Fibroblast of gingiva (primary cell): ENCODE data around the gene DAZL.

Experiments
- DNase-seq: peaks from one replicate; pipeline ENCODE4 v3.0.0-alpha.2; 2011; ENCODE audit warnings: low read depth

DAZL gene

DNA sequence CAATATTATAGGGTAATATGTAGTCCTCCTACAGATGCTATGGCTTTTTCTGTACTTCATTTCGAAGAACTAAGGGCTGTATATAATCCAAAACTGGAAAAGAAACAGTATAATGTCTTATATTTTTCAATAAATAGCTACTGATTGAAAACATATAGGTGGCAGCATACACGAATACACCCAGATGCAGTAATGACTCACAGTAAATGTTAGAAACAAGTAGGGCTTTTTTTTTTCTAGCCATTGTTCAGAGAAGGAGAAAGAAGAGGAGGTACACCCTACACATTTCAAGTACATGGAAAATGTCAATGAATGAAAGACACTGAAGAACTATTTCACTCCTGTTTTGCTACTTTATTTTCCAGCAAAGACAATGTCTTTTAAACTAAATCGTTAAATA lies 9.4 kb downstream of the DAZL start:
- DNase-seq: no peak

DNA sequence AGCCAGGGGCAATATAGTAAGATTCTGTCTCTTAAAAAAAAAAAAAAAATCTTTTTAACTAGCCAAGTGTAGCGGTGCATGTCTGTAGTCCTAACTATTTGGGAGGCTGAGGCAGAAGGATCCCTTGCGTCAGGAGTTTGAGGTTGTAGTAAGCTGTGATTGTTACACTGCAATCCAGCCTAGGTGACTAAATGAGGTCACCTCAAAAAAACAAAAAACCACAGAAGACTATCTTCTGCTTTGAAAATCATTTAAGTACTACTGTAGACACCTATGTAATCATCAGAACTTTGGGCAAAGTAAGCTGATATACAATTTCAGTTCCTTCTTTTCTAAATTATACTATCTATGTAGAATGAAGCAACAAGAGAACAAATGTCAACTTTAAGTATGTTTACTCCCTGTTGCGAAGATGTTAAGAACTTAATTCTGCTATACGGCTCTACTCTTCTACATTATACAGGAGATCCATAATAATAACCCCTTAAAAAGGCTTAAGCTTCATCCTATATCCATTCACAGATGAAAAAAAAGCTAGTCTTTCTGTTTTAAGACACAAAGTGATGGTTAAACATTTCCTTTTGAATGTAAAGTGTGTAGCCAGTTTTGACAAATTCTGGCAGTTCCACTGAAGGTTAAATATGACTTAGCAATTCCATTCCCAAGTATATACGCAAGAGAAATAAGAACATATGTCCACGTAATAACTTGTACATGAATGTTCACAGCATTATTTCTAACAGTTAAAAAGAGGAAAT lies 15.2 kb downstream of the DAZL start:
- no peak for DNase-seq

DNA sequence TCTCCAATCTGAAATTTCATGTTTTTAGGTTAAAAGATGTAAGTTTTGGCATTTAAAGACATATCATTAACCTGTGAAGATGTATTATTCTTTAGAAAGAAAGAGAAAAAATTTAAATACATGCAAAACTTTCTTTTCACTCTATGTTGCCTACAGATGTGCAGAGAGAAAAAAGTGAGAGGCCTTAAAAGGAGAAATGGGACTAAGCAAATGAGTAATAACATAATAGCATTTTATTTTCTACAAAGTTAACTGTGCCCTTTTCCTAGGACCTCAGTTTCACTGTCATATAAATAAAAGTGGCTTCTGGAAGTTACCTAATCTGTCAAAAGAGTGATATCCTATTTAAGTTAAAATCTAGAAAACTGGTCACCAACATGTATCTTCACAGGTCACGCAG lies 16.1 kb downstream of the DAZL start:
- DNase-seq: no peak

DNA sequence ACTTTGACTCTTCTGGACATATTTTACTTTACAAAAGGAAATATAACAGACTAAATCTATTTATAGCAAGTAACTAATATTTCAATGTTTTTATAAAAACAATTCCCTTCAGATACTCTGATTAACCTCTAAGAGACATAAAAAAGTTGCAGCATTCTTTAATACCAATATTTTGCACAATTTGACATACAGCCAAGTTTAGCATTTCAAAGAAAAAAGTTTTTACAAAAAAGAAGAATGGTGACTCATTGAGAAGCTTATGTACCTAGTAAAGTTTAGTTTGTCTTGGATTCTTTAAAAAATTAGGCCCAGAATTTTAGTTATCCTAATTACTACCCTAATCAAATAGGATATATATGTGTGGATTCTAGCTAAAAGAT lies 17.6 kb downstream of the DAZL start:
- peak; percentile 6 for DNase-seq

DNA sequence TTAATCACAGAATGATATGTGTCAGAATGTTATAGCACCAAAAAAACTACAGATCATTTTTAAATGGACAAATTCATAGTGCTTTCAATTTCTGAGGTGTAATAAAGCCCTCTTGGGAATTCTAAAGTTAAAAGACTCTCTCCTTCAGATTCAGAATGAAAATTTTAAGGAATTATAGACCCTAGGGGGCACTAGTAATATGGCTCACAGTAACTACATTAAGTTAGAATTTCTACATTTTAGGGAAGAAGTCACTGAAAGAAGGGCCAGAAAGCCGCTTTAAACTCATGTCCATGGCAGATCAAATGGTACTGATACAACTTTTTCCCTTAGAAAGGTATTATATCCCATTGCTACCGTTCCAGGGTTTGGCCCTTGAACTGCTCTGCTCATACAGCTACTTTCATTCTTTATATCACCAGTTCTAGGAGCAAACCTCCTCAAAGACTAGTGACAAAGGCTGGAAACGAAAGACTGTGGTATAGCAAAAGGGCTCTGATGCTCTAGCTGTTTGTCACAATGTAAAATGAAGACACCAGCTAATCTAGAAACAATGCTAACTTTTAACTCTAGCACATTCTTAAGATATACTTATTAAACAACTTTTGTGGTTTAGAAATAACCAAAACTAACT lies 18.1 kb downstream of the DAZL start:
- DNase-seq: no peak

DNA sequence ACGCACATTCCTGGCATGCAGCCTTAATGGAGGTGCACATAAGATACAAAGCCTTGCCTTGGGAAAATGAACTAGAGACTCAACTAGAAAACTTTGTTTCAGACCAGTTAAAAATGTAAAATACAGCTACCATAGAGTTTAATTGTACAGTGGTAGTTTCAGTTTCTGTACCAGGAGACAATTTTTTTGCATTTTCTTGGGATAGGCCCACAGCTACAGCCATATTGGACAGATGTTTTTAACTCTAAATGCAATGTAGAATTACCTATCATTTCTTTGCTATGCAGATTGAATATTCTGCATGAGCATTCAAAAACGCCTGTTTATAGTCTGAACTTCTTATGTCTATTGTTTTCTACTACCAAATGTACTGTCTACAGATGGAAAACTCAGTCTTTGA lies 20.3 kb downstream of the DAZL start:
- no peak for DNase-seq

DNA sequence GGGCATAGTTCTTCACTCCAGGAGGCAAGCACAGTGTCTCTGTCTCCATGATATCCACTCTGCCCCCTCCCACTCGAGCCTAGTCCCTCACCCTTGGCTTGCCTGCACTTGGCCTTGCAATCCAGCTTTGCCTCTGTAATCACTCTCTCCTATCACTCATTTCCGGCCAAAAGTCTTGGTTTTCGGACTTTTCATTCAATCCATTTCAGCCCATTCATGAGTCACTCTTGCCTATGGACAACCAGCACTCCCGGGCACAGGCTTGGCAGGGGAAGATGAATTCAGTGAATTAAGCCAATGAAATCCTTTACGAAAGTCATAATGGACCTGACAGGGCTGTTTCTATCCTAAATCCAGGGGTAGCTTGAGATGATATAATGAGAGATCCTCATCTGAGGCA lies 21.7 kb downstream of the DAZL start:
- no peak for DNase-seq

DNA sequence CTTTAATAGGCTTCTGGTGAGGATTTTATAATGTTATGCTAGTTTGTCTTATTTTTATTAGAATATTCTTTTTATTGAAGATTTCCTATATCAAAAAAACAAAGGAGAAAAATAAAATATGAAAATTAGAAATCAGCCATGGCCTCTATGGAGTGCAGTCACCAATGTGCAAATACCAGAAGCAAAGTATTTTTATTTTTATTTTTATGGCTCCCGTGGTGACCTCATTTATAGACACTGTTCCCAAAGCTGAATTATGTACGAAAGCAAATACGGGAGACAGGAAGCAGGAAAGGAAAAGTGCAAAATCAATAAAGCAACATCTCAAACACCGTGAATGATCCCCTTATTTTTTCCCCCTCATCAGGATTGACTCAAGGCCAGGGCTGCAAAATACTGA lies 35.1 kb downstream of the DAZL start:
- DNase-seq: no peak

DNA sequence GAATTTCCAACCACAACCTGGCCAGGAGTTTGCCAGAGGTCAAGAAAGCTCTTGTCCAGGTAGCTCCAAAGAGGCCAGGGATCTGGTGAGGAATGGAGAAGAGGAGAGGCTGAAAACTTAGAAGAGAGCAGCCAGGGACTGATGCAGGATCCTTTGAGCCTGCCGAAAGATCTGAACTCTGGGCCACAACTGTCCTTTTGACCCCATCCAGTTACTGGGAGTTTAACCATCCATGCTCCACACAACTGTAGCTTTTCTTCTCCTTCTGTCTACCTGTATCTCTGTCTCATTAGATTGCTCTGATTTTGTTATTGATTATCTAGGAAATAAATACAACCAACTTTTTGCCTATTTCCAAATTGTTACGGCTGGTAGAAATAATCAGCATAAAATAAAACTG lies 36.7 kb downstream of the DAZL start:
- DNase-seq: no peak

DNA sequence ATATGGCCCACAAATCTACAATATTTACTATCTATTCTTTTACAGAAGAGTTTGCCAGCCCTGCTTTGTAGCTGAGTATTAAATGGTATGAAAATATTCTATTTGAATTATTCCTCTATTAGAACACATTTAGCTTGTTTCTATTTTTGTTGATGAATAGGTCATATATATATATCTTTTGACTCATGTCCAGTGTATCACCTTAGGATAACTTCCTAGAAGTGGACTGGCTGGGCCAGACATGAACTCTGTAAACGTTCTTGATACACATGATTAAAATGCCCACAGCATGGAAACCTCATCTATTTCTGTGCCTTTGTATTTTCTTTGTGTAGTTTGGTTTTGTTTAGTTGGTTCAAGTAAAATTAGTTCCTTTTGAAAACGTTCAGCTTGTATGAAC lies 37.1 kb downstream of the DAZL start:
- no peak for DNase-seq

DNA sequence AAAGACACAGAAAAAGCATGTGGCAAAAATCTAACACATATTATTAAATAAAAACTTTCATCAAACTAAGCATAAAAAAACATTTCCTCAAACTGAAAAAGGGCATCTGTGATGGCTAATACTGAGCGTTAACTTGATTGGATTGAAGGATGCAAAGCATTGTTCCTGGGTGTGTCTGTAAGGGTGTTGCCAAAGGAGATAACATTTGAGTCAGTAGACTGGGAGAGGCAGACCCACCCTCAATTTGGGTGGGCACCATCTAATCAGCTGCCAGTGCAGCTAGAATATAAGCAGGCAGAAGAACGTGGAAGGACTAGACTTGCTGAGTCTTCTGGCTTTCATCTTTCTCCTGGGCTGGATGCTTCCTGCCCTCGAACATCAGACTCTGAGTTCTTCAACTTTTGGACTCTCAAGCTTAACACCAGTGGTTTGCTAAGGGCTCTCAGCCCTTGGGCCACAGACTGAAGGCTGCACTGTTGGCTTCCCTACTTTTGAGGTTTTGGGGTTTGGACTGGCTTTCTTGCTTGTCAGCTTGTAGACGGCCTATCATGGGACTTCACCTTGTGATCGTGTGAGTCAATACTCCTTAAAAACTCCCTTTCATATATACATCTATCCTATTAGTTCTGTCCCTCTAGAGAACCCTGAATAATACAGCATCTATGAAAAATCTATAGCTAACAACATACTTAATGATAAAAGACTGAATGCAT lies 45.4 kb downstream of the DAZL start:
- DNase-seq: no peak

DNA sequence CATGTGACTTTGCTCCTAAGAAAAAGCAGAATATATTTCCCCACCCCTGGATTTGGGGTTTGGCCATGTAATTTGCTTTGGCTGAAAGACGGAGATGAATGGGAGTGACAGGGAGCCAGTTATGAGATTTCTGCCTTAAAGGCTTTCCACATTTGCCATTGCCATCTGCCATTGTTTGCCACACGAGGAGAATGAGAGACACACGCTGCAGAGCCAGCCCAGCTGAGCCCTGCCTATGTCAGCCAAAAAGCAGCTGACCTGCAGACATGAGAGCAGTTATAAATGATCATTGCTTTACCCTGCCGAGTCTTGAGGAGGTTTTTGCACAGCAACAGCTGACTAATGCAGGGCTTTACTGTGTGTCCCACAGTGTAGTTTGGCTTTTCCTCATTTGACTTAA lies 51.1 kb downstream of the DAZL start:
- no peak for DNase-seq

DNA sequence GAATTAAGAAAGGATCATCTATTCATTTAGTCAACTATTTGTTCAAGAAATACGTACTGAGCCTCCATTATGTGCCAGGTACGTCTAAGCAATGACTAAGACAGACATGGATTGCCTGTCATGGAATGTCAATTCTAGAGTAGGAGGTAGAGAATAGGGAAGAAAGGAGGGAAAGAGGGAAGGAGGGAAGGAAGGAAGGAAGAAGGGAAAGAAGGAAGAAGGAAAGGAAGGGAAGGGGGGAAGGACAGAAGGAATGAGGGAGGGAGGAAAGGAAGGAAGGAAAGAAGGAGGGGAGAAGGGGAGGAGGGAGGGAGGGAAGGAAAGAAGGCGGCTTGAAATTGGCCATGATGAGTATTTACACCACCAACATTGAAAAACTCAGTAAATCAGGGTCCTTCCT lies 52.5 kb downstream of the DAZL start:
- DNase-seq: no peak

DNA sequence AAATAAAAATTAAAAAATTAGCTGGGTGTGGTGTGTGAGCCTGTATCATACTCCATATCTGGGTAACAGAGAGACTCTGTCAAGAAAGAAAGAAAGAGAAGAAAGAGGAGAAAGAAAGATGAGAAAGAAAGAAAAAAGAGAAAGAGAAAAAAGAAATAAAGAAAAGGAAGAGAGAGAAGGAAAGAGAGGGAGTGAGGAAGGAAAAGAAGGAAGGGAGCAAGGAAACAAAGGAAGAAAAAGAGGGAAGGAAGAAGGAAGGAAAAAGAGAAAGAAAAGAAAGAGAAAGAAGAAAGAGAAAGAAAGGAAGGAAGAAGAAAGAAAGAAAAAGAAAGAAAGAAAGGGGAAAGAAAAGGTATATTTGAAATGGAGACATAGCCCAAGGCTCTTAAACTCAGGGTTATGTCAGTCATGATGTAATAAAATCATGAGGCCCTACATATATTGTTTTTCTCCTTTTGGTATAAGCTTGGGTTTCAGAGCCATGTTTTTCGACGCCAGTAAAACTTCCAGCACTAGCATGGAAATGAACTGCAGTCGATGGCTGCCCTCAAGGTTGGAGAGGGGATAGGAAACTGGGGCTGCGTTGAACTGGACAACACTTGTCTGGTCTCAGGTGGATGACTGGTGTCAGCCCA lies 53.8 kb downstream of the DAZL start:
- no peak for DNase-seq

DNA sequence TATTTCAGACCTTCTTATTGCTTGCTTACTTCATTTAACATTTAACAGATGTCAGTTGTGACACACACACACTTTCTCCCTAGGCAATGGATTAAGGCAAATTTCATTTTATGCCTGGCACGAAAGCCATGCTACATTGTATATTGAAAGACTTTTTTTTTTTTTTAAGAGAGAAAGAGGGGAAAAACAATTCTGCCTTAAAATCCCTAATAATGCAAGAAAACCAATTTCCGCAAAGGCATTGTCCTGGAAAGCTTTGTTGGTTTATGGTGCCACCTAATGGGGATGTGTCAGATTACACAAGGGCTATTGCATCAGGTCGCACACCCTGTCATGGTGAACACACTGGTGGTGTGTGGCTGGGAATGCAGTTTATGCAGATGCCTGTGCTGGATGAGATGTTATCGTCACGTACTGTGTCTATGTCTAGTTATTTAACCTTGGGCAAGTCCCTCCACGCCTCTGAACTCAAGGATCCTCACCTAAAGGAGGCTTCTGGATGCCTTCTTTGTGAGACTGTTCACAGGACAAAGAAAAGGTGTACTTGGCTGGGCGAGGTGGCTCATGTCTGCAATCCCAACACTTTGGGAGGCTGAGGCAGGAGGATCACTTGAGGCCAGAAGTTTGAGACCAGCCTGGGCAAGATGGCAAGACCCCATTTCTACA lies 54.4 kb downstream of the DAZL start:
- DNase-seq: peak; percentile 79

DNA sequence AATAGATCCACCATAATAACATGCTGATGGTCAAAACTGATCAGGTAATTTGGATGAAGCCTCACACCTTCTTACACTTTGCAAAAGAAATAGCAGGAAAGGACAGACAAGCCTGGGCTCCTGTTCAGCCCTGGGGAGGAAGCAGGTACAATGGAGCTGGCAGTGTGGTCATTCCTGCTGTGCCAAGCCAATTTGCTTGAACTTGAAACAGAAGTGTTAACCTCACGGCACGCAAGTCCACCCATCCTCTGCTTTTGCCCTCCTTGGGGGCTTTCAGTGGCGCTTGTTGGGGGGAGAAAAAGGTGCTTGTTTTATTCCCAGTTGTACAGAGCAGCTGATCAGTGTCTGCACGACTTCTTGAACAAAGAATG lies 54.9 kb downstream of the DAZL start:
- no peak for DNase-seq

DNA sequence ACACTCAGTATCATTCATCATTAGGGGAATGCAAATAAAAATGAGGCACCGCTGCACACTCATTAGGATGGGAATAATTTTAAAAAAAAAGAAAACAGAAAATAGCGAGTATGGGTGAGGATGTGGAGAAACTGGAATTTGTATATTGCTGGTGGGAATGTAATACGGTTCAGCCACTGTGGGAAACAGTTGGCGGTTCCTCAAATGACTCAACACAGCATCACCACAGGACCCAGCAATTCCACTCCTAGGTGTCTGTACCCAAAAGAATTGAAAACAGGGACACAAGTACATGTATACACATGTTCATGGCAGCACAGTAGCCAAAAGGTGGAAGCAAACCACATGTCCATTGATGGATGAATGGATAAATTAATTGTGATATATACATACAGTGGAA lies 56.5 kb downstream of the DAZL start:
- peak; percentile 9 for DNase-seq

DNA sequence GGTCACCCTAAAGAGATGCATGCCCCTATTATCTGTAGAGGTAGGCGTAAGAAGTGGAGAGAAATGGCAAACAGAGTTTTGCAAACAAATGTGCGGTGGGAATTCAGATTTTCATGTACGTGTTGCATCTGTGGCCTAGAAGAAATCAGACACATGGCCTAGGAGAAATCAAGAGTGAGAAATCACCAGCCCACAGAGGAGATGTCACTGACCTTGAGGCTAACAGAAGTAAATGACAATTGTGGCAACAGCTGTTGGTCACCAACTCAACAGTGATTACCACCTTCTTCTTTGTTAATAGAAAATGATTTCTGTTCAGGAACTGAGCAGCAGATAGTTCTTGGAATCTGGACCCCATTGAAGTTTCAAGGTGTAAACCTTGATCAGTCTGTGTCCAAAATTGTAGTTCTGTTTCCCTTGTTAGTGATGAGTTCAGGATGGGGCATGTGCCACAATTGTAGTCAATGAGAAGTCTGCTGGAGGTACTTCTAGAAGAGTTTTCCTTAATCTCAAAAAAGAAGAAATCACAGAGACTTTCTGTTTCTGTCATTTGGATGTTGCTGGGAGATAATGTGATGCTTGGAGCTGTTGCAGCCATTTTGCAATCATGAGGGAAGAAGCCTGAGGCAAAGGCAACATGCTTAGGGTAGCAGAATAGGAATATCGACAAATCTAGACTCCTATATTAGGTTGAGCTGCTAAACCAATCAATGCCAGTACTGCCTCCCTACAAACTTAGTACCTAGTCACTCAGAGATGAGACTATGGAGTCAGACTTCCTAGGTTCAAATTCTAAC lies 57.5 kb downstream of the DAZL start:
- DNase-seq: no peak

DNA sequence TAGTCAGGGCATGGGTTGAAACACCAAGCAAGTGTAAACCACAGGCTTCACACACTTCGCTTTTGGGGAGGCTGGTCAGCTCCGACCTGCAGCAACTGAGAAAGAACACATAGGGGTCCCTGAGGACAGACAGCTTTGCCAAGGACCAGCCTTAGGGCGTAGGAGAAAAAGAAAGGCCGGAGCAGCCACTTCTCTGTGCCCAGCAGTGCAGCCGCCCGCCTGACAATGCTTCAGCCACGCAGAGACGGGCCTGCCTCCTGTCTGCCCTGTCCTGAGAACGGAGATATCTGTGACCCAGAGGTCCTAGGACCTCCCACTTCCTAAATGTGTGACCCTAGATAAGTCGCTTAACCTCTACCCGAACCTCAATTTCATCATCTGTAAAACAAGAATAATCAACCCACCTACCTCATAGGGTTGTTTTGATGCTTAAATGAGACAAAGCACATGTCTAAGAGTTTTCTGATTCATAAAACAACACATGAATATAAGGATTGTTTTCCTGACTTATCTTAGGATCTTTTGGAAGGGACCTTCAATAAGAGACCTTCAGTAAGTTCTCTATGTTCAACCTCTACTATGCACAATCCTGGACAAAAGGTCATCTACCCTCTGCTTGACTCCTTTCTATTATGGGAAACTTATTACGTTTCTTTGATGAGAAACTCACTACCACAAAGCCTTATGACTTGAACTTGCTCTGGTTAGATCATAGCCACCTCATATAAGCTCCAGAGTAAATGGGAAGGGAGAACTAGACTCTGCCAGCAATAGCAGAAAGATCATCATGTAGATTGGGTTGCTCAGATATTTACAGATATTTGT lies 58.8 kb downstream of the DAZL start:
- DNase-seq: no peak

DNA sequence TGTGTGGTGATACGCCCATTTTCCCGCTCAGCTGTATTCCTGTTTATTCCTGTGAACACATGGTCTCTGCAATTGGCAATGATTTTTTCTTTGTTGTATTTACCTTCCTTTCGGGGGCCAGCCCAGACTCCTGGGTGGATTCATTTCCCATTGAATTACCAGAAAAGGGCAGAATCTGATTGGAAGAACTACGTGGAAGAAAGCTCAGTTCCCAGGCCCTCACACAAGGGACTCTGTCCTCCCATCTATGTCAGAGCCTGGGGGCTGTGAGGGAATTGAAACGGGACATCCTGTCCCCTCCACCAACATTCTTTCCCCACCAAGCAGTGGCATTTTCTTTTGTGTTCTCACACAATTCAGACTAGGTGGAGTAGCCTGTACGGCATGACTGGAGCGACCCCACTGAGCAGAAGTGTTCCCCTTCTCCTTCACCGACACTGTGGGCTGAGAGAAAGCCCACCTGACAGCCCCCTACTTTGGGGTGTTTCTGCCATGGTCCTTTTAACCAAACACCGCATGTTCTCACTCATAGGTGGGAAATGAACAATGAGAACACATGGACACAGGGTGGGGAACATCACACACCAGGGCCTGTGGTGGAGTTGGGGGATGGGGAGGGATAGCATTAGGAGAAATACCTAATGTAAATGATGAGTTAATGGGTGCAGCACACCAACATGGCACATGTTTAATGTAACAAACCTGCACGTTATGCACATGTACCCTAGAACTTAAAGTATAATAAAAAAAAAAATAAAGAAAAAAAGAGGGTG lies 59.6 kb downstream of the DAZL start:
- DNase-seq: no peak
